Mucosa of rectum (tissue), 2 donors: ENCODE results near the gene JPH3.

Experiments used
- H3K27ac ChIP-seq, 2 donors: one replicate each; pipeline ENCODE4 v1.7.0; 2013; ENCODE audit warnings: inconsistent platforms in 2 of 2, low read depth in 2 of 2, low read length in 2 of 2
- H3K27me3 ChIP-seq, 2 donors: one replicate each; pipeline ENCODE4 v1.7.0; 2013; ENCODE audit warnings: low read length in 2 of 2; ENCODE audit not compliant: control insufficient read depth in 2 of 2, insufficient read depth in 2 of 2
- H3K36me3 ChIP-seq, 2 donors: one replicate each; pipeline ENCODE4 v1.7.0; 2013; ENCODE audit warnings: low read length in 2 of 2; ENCODE audit not compliant: control insufficient read depth in 2 of 2, insufficient read depth in 2 of 2
- H3K4me1 ChIP-seq, 2 donors: one replicate each; pipeline ENCODE4 v1.7.0; 2013; ENCODE audit warnings: low read length in 2 of 2, mild to moderate bottlenecking in 1 of 2; ENCODE audit not compliant: control insufficient read depth in 2 of 2, insufficient read depth in 2 of 2
- H3K4me3 ChIP-seq, 2 donors: one replicate each; pipeline ENCODE4 v1.7.0; 2013; ENCODE audit warnings: low read length in 2 of 2
- H3K9ac ChIP-seq, 2 donors: one replicate each; pipeline ENCODE4 v1.7.0; 2013; ENCODE audit warnings: low read length in 2 of 2, low read depth in 1 of 2, mild to moderate bottlenecking in 1 of 2
- H3K9me3 ChIP-seq, 2 donors: one replicate each; pipeline ENCODE4 v1.7.0; 2013; ENCODE audit warnings: low read length in 2 of 2; ENCODE audit not compliant: control insufficient read depth in 2 of 2
- donor health status: healthy.
- donor health status: Normal muscosa, but diverticular disease.

Gene JPH3

DNA sequence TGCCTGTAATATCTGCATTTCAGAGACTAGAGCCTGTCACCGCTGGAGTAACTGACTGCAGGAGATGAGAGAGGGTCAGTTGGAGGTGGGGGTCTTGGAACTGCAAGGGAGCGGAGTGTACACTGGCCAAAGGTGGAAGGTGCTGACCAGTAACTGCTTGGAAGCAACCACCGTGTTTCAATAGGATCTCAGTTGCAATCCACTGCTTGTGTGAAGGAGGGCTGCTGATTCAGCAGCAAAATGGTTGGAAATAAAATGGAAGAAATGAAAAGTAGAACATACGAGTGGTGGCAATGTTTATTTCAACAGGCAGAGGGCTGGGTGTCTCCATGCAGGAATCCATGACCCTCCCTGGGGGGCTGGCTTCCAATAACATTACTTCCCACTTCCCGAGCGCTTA is 2.1 kb upstream of the JPH3 start:
- H3K36me3 ChIP-seq = no peaks in the 10 kb centered on the region
- no peak overlapping the region for H3K27ac ChIP-seq
- H3K4me1 ChIP-seq = no peaks in the 10 kb centered on the region
- H3K9me3 ChIP-seq = no peaks in the 10 kb centered on the region
- H3K27me3 ChIP-seq = peaks cover 34 to 40% of the 10 kb centered on the region in 2 donors
- no peak overlapping the region for H3K4me3 ChIP-seq
- no peak overlapping the region for H3K9ac ChIP-seq

DNA sequence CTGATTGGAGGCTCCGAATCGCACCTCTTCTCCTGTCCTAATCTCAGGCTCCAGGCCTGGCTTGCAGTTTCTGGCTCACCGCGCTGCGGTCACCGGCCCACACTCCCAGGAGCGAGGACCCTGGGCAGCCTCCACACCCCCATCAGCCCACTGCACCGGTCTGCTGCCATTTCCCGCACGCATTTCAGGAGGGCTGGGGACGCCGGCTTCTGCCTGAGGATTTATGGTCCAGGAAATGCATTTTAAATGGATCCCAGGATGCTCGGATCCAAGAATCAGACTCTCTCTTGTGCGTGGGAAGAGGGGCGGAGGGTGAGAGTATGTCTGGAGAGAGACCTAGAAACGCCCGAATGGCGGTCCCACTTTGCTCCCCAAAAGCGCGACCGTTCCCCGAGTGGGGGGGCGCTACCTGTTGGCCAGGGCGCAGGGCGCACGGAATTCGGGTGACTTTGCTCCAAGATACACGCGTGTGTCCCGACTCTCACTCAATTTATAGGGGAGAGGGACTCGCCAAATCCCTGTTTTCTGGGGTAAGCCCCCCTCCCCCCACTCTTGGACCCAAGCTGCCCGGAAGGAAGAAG is 817 bp upstream of the JPH3 start:
- no peak overlapping the region for H3K4me3 ChIP-seq
- no peak overlapping the region for H3K27ac ChIP-seq
- H3K9me3 ChIP-seq = no peaks in the 10 kb centered on the region
- H3K27me3 ChIP-seq = peaks cover 37 to 47% of the 10 kb centered on the region in 2 donors
- no peak overlapping the region for H3K9ac ChIP-seq
- no peaks in the 10 kb centered on the region for H3K36me3 ChIP-seq
- no peaks in the 10 kb centered on the region for H3K4me1 ChIP-seq

DNA sequence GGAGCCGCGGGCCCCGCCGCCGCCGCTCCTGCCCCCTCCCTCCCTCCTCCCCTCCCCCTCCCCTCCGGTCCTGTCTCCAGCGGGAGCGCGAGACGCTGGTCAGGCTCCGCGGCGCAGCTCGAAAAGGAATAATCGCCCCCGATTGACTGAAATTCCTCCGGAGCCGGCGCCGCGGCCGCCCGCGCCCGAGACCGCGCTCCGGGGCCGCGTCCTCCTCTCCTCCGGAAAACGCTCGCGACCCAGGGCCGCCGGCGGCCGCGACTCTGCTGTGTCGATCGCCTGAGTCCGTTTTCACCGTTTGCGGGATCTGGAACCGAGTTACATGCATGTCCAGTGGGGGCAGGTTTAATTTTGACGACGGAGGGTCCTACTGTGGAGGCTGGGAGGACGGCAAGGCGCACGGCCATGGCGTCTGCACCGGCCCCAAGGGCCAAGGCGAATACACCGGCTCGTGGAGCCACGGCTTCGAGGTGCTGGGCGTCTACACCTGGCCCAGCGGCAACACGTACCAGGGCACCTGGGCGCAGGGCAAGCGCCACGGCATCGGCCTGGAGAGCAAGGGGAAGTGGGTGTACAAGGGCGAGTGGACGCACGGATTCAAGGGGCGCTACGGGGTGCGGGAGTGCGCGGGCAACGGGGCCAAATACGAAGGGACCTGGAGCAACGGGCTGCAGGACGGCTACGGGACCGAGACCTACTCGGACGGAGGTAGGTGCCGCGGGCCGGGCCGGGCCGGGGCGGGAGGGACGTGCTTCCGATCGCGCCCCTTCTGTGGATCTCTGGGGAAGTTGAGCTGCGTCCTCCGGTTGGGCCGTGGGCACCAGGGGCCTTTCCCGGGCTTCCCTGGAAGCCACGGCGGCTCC is 744 bp downstream of the JPH3 start:
- no peaks in the 10 kb centered on the region for H3K9me3 ChIP-seq
- H3K27ac ChIP-seq = no peak overlapping the region
- H3K4me3 ChIP-seq = no peak overlapping the region
- no peaks in the 10 kb centered on the region for H3K4me1 ChIP-seq
- H3K36me3 ChIP-seq = no peaks in the 10 kb centered on the region
- peaks cover 33 to 46% of the 10 kb centered on the region in 2 donors for H3K27me3 ChIP-seq
- H3K9ac ChIP-seq = no peak overlapping the region

DNA sequence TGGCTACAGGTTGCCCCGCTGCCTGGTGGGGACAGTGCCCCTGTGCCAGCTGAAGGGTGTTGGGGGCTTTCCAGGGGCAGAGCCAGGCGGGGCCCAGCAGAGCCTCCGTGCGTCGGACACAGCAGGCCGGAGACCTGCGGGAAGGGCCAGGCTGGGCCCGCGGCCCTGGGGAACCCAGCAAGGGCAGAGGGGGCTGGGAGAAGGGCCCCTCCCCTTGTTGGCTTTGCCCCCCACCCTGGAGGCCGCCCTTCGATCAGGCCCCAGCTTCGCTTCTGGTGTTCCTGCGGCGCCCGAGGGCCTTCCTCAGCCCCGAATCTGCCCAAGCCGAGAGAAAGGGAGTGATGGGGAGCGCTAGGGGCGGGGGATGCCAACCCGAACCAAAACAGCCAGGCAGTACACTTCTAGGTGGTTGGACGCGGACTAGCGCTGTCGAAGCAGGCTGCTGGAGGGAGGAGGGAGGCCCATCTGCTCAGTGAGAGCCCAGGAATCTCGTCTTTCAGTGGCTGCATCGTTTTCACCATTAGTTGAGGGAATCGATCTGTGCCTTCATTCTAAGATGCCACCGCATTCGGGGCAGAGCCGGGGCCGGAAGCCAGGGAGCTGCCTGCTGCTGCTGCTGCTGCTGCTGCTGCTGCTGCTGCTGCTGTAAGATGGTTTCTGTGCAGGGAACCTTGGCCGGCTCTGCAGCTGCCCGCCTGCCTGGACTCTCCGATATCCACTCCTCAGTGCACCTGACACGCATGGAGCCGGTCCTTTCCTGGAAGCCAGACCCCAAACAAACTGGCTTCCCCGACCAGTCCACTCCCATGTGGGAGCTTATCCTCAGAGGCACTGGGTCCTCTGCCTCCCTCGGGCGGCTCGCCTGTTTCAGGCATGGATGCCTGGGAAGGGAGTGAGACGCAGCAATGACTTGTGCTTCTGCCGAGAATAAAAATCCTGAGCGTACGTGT is 1.7 kb downstream of the JPH3 start:
- H3K27me3 ChIP-seq = peaks cover 33 to 40% of the 10 kb centered on the region in 2 donors
- no peak overlapping the region for H3K9ac ChIP-seq
- H3K9me3 ChIP-seq = no peaks in the 10 kb centered on the region
- H3K4me1 ChIP-seq = no peaks in the 10 kb centered on the region
- H3K36me3 ChIP-seq = no peaks in the 10 kb centered on the region
- no peak overlapping the region for H3K4me3 ChIP-seq
- no peak overlapping the region for H3K27ac ChIP-seq

DNA sequence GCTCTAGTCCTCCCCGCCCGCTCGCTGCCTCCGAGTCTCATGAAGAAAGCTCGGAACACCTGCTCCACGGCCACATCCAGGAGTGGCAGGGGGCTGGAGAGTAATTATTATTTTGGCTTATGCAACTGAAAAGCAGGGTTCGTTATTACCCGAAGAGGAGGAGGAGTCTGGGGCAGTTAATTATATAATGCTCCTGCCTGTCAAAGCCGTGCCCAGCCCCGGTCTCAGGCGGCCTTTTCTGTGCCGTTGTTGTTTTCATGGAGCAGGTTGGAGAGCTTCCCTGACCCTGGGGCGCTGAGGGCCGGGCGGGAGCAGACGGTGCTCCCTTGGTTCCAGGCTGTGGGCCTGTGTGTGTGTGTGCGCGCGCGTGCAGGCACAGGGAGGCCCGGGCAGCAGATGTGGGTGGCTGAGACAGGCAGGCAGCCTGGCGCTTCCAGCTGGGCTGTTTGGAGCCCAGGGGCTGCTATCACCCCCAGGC is 2.4 kb downstream of the JPH3 start:
- Histone ChIP-seq H3K27me3 (peaks cover 30 to 33% of the 10 kb centered on the region in 2 donors), H3K4me3 (no peak overlapping the region), H3K27ac (no peak overlapping the region)

DNA sequence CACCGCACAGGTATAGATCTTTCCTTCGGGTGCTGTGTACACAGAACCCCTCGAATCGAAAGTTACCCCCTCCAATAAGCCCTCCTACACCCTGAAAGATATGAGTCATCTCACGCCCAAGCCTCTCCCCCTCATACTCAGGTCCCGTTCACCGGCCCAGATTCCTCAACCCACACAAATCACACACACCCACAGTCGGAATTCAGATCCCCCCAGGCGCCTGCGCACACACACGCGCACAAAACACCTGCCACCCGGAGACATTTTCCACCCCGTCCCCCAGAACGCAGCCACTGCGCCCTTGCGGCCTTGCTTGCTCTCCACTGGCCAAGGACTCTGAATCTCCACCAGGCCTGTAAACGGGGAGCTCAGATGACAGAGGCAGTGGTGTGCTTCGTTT is 4.9 kb downstream of the JPH3 start:
- Histone ChIP-seq H3K9me3 (no peaks in the 10 kb centered on the region), H3K4me3 (no peak overlapping the region), H3K36me3 (no peaks in the 10 kb centered on the region), H3K27ac (no peak overlapping the region), H3K4me1 (no peaks in the 10 kb centered on the region), H3K27me3 (peaks cover 14 to 18% of the 10 kb centered on the region in 2 donors), H3K9ac (no peak overlapping the region)

More for the DNA sequence above, 2.4 kb downstream of the JPH3 start:
- no peaks in the 10 kb centered on the region for H3K9me3 ChIP-seq
- H3K4me1 ChIP-seq = no peaks in the 10 kb centered on the region
- H3K9ac ChIP-seq = no peak overlapping the region
- H3K36me3 ChIP-seq = no peaks in the 10 kb centered on the region

DNA sequence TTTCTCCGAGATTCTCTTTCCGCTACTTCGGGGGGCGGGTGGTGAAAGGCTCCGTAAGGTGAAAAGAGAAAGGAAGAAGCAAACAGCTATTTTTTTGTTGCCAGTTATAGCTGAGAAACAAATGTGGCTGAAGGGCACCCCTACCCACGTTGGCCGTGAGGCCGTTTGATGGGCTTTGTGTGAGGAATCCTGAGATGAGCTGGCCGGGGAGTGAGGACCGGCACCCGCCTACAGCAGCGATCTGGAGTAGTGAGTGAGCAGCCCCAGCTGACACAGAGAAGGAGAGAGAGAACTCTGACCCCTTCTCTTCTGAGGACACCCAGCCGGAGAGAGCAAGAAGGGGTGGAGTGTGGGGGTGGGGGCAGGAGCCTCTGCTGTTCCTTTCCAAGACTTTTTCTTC is 5.6 kb downstream of the JPH3 start:
- no peaks in the 10 kb centered on the region for H3K4me1 ChIP-seq
- H3K27me3 ChIP-seq = peaks cover 14 to 18% of the 10 kb centered on the region in 2 donors
- H3K9ac ChIP-seq = no peak overlapping the region
- H3K27ac ChIP-seq = no peak overlapping the region
- H3K9me3 ChIP-seq = no peaks in the 10 kb centered on the region
- no peaks in the 10 kb centered on the region for H3K36me3 ChIP-seq
- no peak overlapping the region for H3K4me3 ChIP-seq

DNA sequence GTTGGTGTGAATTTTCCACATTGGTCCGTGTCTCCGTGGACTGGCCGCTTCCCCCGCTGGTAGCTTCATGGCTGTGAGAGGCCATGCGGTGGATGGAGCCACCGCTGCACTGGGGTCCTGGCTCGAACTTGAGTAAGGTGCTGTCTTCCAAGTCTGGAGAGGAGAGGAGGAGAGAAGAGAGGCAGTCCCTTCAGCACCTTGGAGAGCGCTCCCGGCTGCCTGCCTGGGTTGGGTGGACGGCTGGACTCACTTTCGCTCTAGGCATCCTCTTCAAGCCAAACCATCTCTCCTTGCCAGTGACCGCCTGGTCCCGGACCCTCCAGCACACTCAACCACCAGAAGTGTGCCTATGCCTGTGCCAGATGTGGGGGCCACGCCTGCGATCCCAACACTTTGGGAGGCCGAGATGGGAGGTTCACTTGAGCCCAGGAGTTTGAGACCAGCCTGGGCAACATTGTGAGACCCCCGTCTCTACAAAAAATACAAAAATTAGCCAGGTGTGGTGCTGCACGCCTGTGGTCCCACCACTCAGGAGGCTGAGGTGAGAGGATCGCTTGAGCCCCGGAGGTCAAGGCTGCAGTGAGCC is 6.2 kb downstream of the JPH3 start:
- Histone ChIP-seq H3K9me3 (no peaks in the 10 kb centered on the region), H3K27ac (no peak overlapping the region), H3K9ac (no peak overlapping the region), H3K4me1 (no peaks in the 10 kb centered on the region), H3K36me3 (no peaks in the 10 kb centered on the region), H3K27me3 (peaks cover 11 to 12% of the 10 kb centered on the region in 2 donors), H3K4me3 (no peak overlapping the region)

DNA sequence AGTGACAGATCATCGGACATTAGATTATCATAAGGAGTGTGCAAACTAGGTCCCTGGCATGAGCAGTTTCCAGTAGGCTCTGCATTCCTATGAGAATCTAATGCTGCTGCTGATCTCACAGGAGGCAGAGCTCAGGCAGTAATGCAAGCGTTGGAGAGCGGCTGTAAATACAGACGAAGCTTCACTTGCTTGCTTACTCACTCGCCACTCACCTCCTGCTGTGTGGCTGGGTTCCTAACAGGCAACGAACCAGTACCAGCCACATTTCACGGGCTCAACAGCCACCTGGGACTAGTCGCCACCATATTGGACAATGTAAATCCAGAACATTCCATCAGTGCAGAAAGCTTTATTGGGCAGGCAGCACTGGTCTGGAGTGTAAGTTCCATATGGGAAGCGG is 7.7 kb downstream of the JPH3 start:
- Histone ChIP-seq H3K27ac (no peak overlapping the region), H3K9ac (no peak overlapping the region), H3K4me3 (no peak overlapping the region), H3K4me1 (no peaks in the 10 kb centered on the region), H3K9me3 (no peaks in the 10 kb centered on the region), H3K36me3 (no peaks in the 10 kb centered on the region), H3K27me3 (peaks cover 5 to 7% of the 10 kb centered on the region in 2 donors)
